GM12891 (cell line): ENCODE data around the gene KIAA0319L.

ENCODE experiments used
- PAX5 ChIP-seq: IDR thresholded peaks from 2 replicates; pipeline ENCODE4 v1.6.1; 2011; ENCODE audit warnings: low read length, moderate library complexity, mild to moderate bottlenecking; ENCODE audit not compliant: insufficient read depth, severe bottlenecking
- POLR2A ChIP-seq: IDR thresholded peaks from 2 replicates; pipeline ENCODE4 v1.6.1; 2011; ENCODE audit warnings: low read depth, low read length, control low read depth
- POLR2AphosphoS5 ChIP-seq: IDR thresholded peaks from 2 replicates; pipeline ENCODE4 v1.6.1; 2011; ENCODE audit warnings: low read depth, low read length, control low read depth
- POU2F2 ChIP-seq: IDR thresholded peaks from 2 replicates; pipeline ENCODE4 v1.6.1; 2011; ENCODE audit warnings: low read depth, mild to moderate bottlenecking, control low read depth, low read length, moderate library complexity
- SPI1 ChIP-seq: IDR thresholded peaks from 2 replicates; pipeline ENCODE4 v1.6.1; 2011; ENCODE audit warnings: low read depth, low read length, control low read depth
- TAF1 ChIP-seq: IDR thresholded peaks from 2 replicates; pipeline ENCODE4 v1.6.1; 2011; ENCODE audit warnings: low read depth, low read length, control low read depth

GRCh38 chr1:35477870-35478269 lies 79.3 kb downstream of the KIAA0319L start:
- TF ChIP-seq POLR2A: no peak
- TF ChIP-seq POLR2AphosphoS5: no peak
- TF ChIP-seq TAF1: no peak
- no peak for TF ChIP-seq SPI1
- no peak for TF ChIP-seq POU2F2
- no peak for TF ChIP-seq PAX5
